Stimulated activated naive CD8-positive, alpha-beta T cell treated with anti-CD3 and anti-CD28 coated beads, Interleukin-15, amount 100 ng/mL, for 72 hours (primary cell): ENCODE results near the gene ARHGAP24.
"Not testable (repeated sequence)": the region's sequence is repeated elsewhere in the genome, so short reads cannot be mapped to it uniquely, and the experiment has no call there.

Experiments
- ATAC-seq: fragments of 150-1000 bp; cut with Tn5 transposase; 2 replicates; pipeline ENCODE4 v1.10.0; 2021; ENCODE audit warnings: mild to moderate bottlenecking, moderate library complexity
- DNase-seq, 2 donors: peaks; one replicate each; pipeline ENCODE4 v3.0.0; 2021 to 2022
- H3K27ac Mint-ChIP-seq, 2 donors: one replicate each; pipeline ENCODE4 v1.8.0; 2022; ENCODE audit warnings: mild to moderate bottlenecking in 2 of 2, mixed read lengths in 2 of 2, moderate library complexity in 2 of 2
- H3K27me3 Mint-ChIP-seq: one replicate; pipeline ENCODE4 v1.8.0; 2022; ENCODE audit warnings: mixed read lengths
- H3K4me1 Mint-ChIP-seq: one replicate; pipeline ENCODE4 v1.8.0; 2022; ENCODE audit warnings: mild to moderate bottlenecking, mixed read lengths
- H3K4me3 Mint-ChIP-seq, 2 donors: one replicate each; pipeline ENCODE4 v1.8.0; 2022; ENCODE audit warnings: mild to moderate bottlenecking in 2 of 2, mixed read lengths in 2 of 2, moderate library complexity in 1 of 2
- H3K9me3 Mint-ChIP-seq, 2 donors: one replicate each; pipeline ENCODE4 v1.8.0; 2022; ENCODE audit warnings: mixed read lengths in 2 of 2

ARHGAP24 gene

DNA sequence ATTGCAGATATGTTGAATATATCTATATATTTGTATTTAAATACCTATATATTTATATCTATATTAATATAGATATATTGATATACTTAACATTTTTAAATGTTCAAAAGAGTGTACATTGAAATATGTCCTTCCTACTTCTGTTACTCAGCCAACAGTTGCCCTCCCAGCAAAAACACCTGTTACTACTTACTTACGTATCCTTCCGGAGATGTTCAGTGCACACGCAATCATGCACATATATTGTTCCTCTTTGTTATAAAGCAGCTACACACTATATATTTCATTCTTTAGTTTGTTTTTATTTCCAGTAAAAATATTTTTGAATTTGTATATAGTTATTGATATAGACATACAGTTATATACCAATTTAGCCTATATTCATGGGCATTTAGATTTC, 142.3 kb downstream of the ARHGAP24 start:
- no peak for ATAC-seq
- Mint-ChIP-seq H3K4me1 (no peaks in the 10 kb centered on the region), H3K9me3 (peaks cover 0 to 9% of the 10 kb centered on the region in 2 donors)

DNA sequence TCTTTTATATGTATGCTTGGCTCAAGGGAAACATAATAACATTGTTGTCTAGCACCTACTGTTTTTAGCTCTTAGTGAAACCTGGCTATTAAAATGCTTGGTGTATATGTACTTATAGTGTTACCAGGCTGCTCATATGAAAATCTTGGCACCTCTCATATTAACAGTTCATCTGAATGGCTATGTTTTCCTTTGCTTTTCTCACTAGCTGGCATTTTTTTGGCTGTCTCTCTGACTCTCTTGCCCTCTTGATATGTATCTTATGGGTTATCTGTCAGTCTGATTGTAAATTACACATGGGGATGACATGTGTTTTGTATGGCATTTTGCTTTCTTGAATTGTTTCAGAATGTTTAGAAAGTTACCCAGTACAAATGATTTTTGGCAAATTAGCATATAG, 158.0 kb downstream of the ARHGAP24 start:
- ATAC-seq, result no peak
- no peaks in the 10 kb centered on the region for H3K27me3 Mint-ChIP-seq
- no peaks in the 10 kb centered on the region for H3K4me1 Mint-ChIP-seq
- peaks cover 8 to 19% of the 10 kb centered on the region in 2 donors for H3K9me3 Mint-ChIP-seq
- no peak overlapping the region for H3K4me3 Mint-ChIP-seq
- no peak overlapping the region for H3K27ac Mint-ChIP-seq
- DNase-seq, result no peak

More for the DNA sequence above, 142.3 kb downstream of the ARHGAP24 start:
- Mint-ChIP-seq H3K27ac (no peak overlapping the region), H3K4me3 (no peak overlapping the region), H3K27me3 (no peaks in the 10 kb centered on the region)
- DNase-seq, result no peak

DNA sequence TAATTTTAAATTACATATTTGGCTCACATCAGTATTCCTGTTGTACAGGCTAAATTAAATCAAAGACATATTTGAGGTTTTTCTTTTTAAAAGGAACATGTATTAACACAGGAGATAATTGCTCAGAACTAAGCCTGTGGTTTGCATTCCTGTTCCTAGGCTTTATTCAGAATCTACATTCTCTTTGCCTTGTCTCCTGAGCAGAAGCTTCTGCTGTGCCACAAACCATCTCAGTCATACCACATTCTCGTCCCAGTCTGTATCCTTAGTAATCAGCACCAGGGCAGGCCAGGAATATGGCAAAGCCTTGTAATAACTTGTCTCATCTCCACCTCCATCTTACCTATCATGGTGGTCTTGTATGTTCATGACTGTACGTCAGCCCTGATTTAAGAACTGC, 162.8 kb downstream of the ARHGAP24 start:
- no peak overlapping the region for H3K27ac Mint-ChIP-seq
- DNase-seq (no peak), ATAC-seq (no peak)
- H3K4me3 Mint-ChIP-seq, result no peak overlapping the region
- H3K4me1 Mint-ChIP-seq, result no peaks in the 10 kb centered on the region
- H3K27me3 Mint-ChIP-seq, result no peaks in the 10 kb centered on the region
- H3K9me3 Mint-ChIP-seq, result peaks cover 0 to under 1% of the 10 kb centered on the region in 2 donors

DNA sequence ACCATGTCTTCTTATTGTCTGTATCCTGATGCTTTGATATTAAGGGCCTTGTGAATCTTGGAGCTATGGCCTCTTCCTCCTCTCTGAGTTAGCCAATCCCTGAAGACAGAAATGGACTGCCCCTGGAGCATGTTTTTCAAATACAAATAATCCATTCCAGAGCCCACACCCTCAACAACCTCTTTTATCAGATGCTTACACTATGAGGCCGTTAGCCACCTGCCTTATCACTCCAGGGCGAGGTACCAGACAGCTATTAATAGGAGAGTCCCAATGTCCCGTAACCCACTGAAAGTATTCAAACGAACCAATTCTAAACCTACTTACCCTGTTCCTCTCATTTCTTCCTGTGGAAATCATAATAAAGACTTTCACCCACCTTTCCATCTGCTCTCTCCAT, 165.0 kb downstream of the ARHGAP24 start:
- Mint-ChIP-seq H3K4me3 (no peak overlapping the region), H3K9me3 (peaks cover 0 to 4% of the 10 kb centered on the region in 2 donors), H3K27ac (no peak overlapping the region), H3K4me1 (no peaks in the 10 kb centered on the region), H3K27me3 (no peaks in the 10 kb centered on the region)
- no peak for DNase-seq
- ATAC-seq, result no peak

DNA sequence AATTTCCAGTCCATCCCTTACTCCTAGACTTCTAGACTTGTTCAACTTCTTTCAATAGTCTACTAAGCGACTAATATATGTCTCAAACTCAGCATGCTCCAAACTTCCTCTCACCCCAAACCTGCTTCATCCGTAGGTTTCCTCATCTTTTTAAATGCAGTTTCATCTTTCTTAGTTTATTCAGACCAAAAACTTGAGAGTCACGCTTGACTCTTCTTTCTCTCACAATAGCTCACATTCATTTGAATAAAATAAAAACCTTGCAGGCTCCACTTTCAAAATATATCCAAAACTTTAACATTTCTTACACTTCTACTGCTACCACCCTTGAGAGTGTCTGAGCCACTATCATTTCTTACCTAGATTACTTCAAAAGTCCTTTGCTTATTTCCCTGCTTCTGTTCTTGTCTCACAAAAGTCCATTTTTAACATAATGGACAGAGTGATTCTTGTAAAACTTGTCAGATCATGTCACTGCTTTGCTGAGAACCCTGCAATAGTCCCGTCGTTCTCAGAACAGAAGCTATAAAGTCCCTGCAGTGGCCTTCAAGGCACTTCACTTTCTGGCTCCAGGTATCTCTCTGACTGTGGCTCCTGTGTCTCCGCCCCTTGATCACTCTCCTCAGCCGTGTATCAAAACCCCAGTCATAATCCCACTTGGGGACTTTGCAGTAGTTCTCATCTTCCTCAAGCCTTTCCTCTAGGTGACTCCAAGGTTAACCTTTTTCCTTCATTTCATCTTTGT, 167.6 kb downstream of the ARHGAP24 start:
- no peak overlapping the region for H3K27ac Mint-ChIP-seq
- H3K27me3 Mint-ChIP-seq, result no peaks in the 10 kb centered on the region
- peaks cover 0 to 4% of the 10 kb centered on the region in 2 donors for H3K9me3 Mint-ChIP-seq
- DNase-seq (no peak), ATAC-seq (no peak)
- no peak overlapping the region for H3K4me3 Mint-ChIP-seq
- no peaks in the 10 kb centered on the region for H3K4me1 Mint-ChIP-seq

DNA sequence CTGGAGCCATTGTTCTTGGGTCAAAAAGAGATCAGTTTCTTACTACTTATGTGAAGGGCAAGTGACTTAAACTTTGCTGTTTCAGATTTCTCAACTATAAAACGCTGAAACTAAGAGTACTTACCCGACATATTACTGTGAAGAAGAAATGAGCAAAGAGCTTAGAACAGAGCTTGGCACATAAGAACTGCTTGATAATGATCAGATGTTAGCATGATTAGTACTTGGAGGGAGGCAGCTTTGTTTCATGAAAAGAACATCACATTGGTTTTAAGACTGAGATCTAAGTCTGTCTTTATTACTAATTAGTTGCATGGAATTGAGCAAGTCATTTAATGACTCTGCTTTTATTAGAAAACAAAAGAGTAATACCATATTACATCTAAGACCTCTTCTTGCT, 169.1 kb downstream of the ARHGAP24 start:
- ATAC-seq (no peak), DNase-seq (no peak)
- Mint-ChIP-seq H3K27me3 (no peaks in the 10 kb centered on the region), H3K9me3 (peaks cover 0 to 4% of the 10 kb centered on the region in 2 donors), H3K4me3 (no peak overlapping the region), H3K27ac (no peak overlapping the region), H3K4me1 (no peaks in the 10 kb centered on the region)

DNA sequence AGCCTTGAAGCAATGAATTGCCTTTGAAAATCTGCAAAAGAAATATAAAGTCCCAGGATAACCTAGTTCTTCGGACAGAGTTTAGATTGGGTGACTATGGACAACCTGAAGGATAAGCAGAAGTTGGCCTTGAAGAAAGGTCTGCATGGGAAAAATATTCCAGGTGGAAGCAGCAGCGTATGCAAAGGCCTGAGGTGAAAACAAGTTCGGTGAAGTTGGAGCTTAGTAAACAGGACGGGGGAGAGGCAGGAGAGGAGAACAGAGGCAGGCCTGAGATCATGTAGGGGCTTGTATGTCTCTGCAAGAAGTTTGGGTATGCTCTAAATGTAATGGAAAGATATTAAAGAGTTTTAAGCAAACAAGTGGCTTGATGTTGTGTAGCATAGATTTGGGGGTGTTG, 176.0 kb downstream of the ARHGAP24 start:
- DNase-seq, result no peak
- no peaks in the 10 kb centered on the region for H3K9me3 Mint-ChIP-seq
- H3K27ac Mint-ChIP-seq, result no peak overlapping the region
- H3K4me3 Mint-ChIP-seq, result no peak overlapping the region
- no peak for ATAC-seq
- H3K4me1 Mint-ChIP-seq, result no peaks in the 10 kb centered on the region
- no peaks in the 10 kb centered on the region for H3K27me3 Mint-ChIP-seq

DNA sequence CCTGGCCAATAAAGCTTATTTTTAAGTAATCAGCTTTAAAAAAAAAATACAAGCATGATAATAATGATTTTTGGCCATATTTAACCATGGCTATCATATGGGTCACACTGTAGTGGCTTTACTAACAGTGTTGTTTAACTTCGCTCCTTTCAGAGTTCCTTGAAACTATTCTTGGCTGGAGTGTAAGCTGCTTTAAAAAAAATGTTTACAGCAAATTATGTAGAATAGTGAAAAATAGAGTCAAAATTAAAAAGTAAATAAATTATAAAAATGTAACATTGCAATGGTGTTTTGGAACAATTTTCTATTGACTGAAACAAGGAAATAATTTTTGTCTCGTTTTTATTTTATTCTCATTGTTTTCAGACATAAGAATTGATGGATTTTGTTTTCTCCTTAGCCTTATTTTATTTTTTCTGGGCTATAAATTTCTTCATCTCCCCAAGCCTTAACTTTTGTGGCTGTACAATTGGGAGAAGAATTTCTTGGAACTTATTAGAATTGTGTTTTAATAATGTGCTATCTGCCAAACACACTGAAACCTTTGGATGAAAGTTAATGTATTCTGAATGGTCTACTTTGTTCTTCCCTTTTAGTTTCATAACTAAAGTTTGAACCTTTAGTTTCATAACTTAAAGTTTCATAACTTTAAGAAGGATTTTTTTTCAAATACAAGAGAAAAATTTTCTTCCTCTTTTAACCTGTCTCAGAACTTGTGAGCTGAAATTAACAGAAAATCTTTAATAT, 182.0 kb downstream of the ARHGAP24 start:
- no peak overlapping the region for H3K27ac Mint-ChIP-seq
- no peaks in the 10 kb centered on the region for H3K27me3 Mint-ChIP-seq
- no peaks in the 10 kb centered on the region for H3K4me1 Mint-ChIP-seq
- DNase-seq (no peak), ATAC-seq (no peak)
- H3K4me3 Mint-ChIP-seq, result no peak overlapping the region
- no peaks in the 10 kb centered on the region for H3K9me3 Mint-ChIP-seq

DNA sequence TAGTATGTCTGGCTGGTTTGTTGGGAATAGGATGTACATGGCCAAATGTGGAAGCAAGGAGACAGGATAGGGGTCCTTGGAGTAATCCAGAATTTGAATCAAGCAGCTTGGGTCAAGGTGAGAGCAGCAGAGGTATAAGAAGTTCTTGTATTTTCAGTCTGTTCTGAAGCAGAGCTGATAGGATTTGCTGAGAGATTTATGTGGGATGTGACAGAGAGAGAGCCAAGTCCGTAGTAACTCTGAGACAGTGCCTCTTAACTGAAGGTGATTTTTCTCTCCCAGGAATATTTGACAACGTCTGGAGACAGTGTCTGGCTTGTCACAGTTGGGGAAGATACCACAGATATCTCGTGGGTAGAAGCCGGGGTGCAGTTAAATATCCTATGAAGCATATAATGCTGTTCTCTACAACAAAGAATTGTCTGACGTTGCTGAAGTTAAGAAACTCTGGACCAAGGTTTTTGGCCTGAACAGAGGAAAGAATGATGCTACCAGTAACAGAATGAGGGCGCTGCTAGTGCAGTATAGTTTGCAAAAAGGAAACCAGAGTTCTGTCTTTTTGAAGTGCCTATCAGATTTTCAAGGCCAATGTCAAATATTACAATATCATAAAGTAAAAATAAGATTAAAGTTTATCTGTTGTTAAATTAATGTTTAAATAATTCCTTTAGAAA, 184.0 kb downstream of the ARHGAP24 start:
- no peaks in the 10 kb centered on the region for H3K4me1 Mint-ChIP-seq
- no peak overlapping the region for H3K4me3 Mint-ChIP-seq
- no peaks in the 10 kb centered on the region for H3K27me3 Mint-ChIP-seq
- no peak overlapping the region for H3K27ac Mint-ChIP-seq
- ATAC-seq (no peak), DNase-seq (no peak)
- H3K9me3 Mint-ChIP-seq, result no peaks in the 10 kb centered on the region

DNA sequence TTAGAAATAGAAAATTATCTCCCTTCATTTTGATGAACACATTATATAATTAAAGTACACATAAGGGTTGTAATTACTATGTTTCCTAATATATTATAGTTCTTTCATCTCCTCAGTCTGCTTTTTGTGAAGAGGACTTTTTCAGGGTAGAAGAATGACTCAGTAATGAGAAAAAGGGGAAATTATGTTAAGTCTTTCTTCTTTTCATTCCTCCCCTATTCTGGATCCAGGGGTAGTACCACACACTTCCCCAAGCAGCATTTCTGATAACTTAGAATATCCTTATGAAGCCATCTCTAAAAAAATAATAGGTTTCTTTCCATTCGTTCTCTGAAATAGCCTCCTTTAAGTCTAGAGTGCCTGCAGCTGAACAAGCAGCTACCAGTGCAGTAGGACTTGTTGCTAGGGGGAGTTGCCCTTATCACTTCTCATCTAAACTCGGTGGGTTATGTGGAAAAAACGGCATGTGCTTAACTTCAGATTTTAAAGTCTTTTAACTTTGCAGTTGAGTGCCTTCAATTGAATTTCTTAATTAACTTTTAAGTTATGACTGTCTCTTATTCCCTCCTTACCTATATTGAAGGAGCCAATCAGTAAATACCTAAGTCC, 184.8 kb downstream of the ARHGAP24 start:
- Mint-ChIP-seq H3K27me3 (no peaks in the 10 kb centered on the region), H3K4me1 (no peaks in the 10 kb centered on the region), H3K27ac (no peak overlapping the region), H3K9me3 (no peaks in the 10 kb centered on the region), H3K4me3 (no peak overlapping the region)
- no peak for ATAC-seq
- no peak for DNase-seq

DNA sequence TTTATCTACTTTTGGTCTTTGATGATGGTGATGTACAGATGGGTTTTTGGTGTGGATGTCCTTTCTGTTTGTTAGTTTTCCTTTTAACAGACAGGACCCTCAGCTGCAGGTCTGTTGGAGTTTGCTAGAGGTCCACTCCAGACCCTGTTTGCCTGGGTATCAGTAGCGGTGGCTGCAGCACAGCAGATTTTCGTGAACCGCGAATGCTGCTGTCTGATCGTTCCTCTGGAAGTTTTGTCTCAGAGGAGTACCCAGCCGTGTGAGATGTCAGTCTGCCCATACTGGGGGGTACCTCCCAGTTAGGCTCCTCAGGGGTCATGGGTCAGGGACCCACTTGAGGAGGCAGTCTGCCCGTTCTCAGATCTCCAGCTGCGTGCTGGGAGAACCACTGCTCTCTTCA, 191.7 kb downstream of the ARHGAP24 start:
- DNase-seq, H3K4me1 Mint-ChIP-seq, H3K27me3 Mint-ChIP-seq, H3K27ac Mint-ChIP-seq, H3K4me3 Mint-ChIP-seq, ATAC-seq: not testable (repeated sequence)
- H3K9me3 Mint-ChIP-seq, result peaks cover 11 to 15% of the 10 kb centered on the region in 2 donors

DNA sequence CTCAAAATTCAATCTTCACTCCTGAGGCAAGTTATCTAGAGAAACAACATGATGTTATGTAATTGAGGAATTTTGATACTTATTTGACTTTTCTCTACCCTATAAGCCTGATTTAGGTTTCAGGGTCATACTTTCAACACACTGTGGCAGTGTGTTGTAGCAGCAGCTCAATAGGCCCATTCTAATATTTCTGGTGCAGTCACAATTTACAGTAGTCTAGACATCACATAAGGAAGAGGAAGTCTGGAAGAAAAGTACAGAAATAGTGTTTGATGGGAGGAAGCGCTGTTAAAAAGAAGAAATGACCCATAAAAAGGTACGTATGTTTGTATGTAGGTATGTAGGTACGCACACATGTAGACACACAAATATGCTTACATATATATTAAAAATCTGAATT, 194.3 kb downstream of the ARHGAP24 start:
- ATAC-seq, result no peak
- Mint-ChIP-seq H3K4me3 (no peak overlapping the region), H3K4me1 (no peaks in the 10 kb centered on the region), H3K9me3 (peaks cover 11 to 15% of the 10 kb centered on the region in 2 donors), H3K27ac (no peak overlapping the region), H3K27me3 (no peaks in the 10 kb centered on the region)
- no peak for DNase-seq

DNA sequence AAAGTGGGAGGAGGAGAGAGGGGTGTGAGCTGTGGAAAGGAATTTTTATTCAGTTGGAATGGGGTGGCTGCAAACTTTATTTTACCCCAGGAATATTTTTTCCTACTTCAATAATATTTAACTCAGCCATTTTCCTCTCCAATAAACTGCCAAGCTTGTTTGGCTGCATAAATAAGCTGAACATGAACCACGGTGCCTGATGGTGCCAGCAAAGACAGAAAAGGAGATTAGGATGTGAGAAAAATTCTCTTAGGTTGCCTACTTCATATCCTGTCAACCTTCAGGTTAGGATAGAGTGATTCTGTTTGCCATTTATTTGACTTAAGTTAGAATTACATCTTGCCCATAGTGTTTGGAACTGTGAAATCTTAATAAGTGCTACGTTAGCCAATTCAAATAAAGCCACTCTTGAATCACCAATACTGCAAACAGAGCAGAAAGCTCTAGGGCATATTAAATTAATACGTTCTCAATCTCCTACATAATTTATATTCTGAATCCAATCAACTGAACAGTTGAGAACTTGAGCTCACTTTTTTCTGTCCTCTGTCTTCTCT, 195.1 kb downstream of the ARHGAP24 start:
- no peak overlapping the region for H3K27ac Mint-ChIP-seq
- DNase-seq (no peak), ATAC-seq (no peak)
- no peaks in the 10 kb centered on the region for H3K4me1 Mint-ChIP-seq
- H3K27me3 Mint-ChIP-seq, result no peaks in the 10 kb centered on the region
- no peak overlapping the region for H3K4me3 Mint-ChIP-seq
- H3K9me3 Mint-ChIP-seq, result peaks cover 11 to 13% of the 10 kb centered on the region in 2 donors

DNA sequence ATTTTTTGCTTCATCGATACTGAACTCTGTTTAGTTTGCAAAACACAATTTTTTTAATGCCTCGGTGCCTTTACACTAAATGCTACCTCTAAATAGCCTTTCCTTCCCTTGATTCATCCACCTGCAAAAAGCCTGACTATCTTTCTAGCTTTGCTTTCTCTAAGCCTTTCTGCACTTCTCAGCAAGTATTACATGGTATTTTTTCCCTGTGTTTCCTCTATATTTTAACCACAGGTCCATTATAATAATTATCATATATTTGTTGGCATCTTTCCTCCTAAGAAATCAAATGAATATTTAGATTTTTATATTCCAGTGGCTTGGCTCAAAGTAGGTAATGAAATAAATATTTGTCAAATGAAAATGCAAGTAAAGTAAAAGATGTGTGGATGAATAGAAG, 196.2 kb downstream of the ARHGAP24 start:
- H3K27ac Mint-ChIP-seq, result no peak overlapping the region
- no peaks in the 10 kb centered on the region for H3K27me3 Mint-ChIP-seq
- DNase-seq, result no peak
- no peak overlapping the region for H3K4me3 Mint-ChIP-seq
- ATAC-seq, result no peak
- no peaks in the 10 kb centered on the region for H3K4me1 Mint-ChIP-seq
- peaks cover 4 to 6% of the 10 kb centered on the region in 2 donors for H3K9me3 Mint-ChIP-seq

DNA sequence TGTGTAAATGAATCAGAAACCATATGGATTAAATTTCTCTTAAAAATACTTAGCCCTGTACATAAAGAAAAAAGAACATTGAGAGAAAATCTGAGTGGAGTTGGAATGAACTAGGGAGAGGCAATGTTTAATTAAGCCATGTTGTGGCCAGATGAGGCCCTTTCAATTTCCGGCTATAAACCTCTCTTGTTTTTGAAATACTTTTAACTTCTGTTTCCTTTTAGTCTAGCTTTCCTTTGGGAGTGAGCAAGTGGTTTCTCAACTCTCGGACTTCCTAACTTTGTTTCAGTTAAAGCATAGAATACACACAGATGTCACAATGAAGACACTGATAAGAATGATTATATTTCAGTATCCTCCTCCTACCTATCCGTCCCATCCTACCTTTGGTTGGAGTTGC, 197.2 kb downstream of the ARHGAP24 start:
- no peak for ATAC-seq
- Mint-ChIP-seq H3K27me3 (no peaks in the 10 kb centered on the region), H3K9me3 (peaks cover 0 to 4% of the 10 kb centered on the region in 2 donors), H3K27ac (no peak overlapping the region), H3K4me1 (no peaks in the 10 kb centered on the region), H3K4me3 (no peak overlapping the region)
- no peak for DNase-seq
